GM23338 (cell line): ENCODE measurements around the gene DPH5. TPM values are rescaled to one million over a fixed set of nuclear protein-coding genes. Genes with fewer than 3 reads are reported as not detected.

Experiments used
- ATAC-seq: fragments of 200-7000 bp; cut with Tn5 transposase; 3 replicates; pipeline ENCODE4 v1.9.1; 2020
- DNase-seq: peaks from one replicate; pipeline ENCODE4 v3.0.0-alpha.2; 2015; ENCODE audit warnings: low spot score
- H2AFZ ChIP-seq: fragments of 200-600 bp; sonication (generic); 2 replicates; pipeline ENCODE4 v1.8.0; 2016; ENCODE audit warnings: antibody characterized with exemption, mild to moderate bottlenecking, moderate library complexity
- H3F3A ChIP-seq: fragments of 200-600 bp; sonication (generic); replicated peaks from 2 replicates; pipeline ENCODE4 v1.8.0; 2017; ENCODE audit warnings: antibody characterized with exemption, mixed run types, low read depth
- H3K27ac ChIP-seq: fragments of 200-600 bp; sonication (generic); 2 replicates; pipeline ENCODE4 v1.6.1; 2016; ENCODE audit warnings: low read depth
- H3K27me3 ChIP-seq: fragments of 200-600 bp; sonication (generic); 2 replicates; pipeline ENCODE4 v1.8.0; 2016; ENCODE audit warnings: mild to moderate bottlenecking, mixed run types, moderate library complexity; ENCODE audit not compliant: insufficient read depth
- H3K36me3 ChIP-seq: fragments of 200-600 bp; sonication (generic); 2 replicates; pipeline ENCODE4 v1.8.0; 2016; ENCODE audit warnings: mild to moderate bottlenecking; ENCODE audit not compliant: insufficient read depth
- H3K4me1 ChIP-seq: fragments of 200-600 bp; sonication (generic); 2 replicates; pipeline ENCODE4 v1.8.0; 2016; ENCODE audit warnings: mild to moderate bottlenecking, moderate library complexity; ENCODE audit not compliant: insufficient read depth
- H3K4me2 ChIP-seq: fragments of 200-600 bp; sonication (generic); 2 replicates; pipeline ENCODE4 v1.7.1; 2017; ENCODE audit warnings: mixed run types
- H3K4me3 ChIP-seq: fragments of 200-600 bp; sonication (generic); 2 replicates; pipeline ENCODE4 v1.6.1; 2016; ENCODE audit warnings: mixed run types
- H3K79me2 ChIP-seq: fragments of 200-600 bp; sonication (generic); replicated peaks from 2 replicates; pipeline ENCODE4 v1.8.0; 2017; ENCODE audit warnings: mild to moderate bottlenecking; ENCODE audit not compliant: insufficient read depth
- H3K9me2 ChIP-seq: fragments of 200-600 bp; sonication (generic); 2 replicates; pipeline ENCODE4 v1.8.0; 2017; ENCODE audit not compliant: insufficient read depth
- H4K20me1 ChIP-seq: fragments of 200-600 bp; sonication (generic); replicated peaks from 2 replicates; pipeline ENCODE4 v1.8.0; 2017; ENCODE audit warnings: mild to moderate bottlenecking; ENCODE audit not compliant: insufficient read depth
- H3K27ac Mint-ChIP-seq: 2 replicates; pipeline ENCODE4 v1.8.0; 2020; ENCODE audit warnings: inconsistent platforms, mild to moderate bottlenecking, moderate library complexity, mixed read lengths
- H3K27me3 Mint-ChIP-seq: 3 replicates; pipeline ENCODE4 v1.8.0; 2022; ENCODE audit warnings: low read depth, mild to moderate bottlenecking, moderate library complexity, mixed read lengths, inconsistent platforms; ENCODE audit not compliant: insufficient read depth, poor library complexity
- H3K36me3 Mint-ChIP-seq: 3 replicates; pipeline ENCODE4 v1.8.0; 2021; ENCODE audit warnings: low read depth, mild to moderate bottlenecking, inconsistent platforms, moderate library complexity, mixed read lengths
- H3K4me1 Mint-ChIP-seq: 3 replicates; pipeline ENCODE4 v1.8.0; 2020; ENCODE audit warnings: mild to moderate bottlenecking, inconsistent platforms, mixed read lengths
- H3K4me3 Mint-ChIP-seq: 3 replicates; pipeline ENCODE4 v1.8.0; 2021; ENCODE audit warnings: moderate library complexity, mild to moderate bottlenecking, inconsistent platforms, mixed read lengths
- H3K9me3 Mint-ChIP-seq: 3 replicates; pipeline ENCODE4 v1.8.0; 2020; ENCODE audit warnings: moderate library complexity, mild to moderate bottlenecking, inconsistent platforms, mixed read lengths
- CREB1 ChIP-seq: fragments of 250-450 bp; sonication (Bioruptor Pico); IDR thresholded peaks from 2 replicates; pipeline ENCODE4 v1.5.0; 2020; ENCODE audit warnings: low read depth, mild to moderate bottlenecking, moderate library complexity
- CTCF ChIP-seq, 2 experiments: fragments of 200-600 bp in 1 of 2; sonication (generic) in 1 of 2; conservative IDR thresholded peaks; 2 replicates each; pipeline versions ENCODE4 v1.5.1 to v1.6.1; 2016 to 2017; ENCODE audit warnings: antibody characterized with exemption in 2 of 2, low read depth in 2 of 2, mild to moderate bottlenecking in 2 of 2, moderate library complexity in 1 of 2
- ETS1 ChIP-seq: IDR thresholded peaks from 2 replicates; pipeline ENCODE4 v1.6.1; 2016; ENCODE audit warnings: antibody characterized with exemption
- EZH2 ChIP-seq: fragments of 200-600 bp; sonication (generic); IDR thresholded peaks from one replicate; pipeline ENCODE4 v1.8.0; 2017; ENCODE audit warnings: antibody characterized with exemption, mild to moderate bottlenecking, low read depth; ENCODE audit not compliant: unreplicated experiment
- EZH2phosphoT487 ChIP-seq: fragments of 200-600 bp; sonication (generic); IDR thresholded peaks from one replicate; pipeline ENCODE4 v1.8.1; 2018; ENCODE audit warnings: antibody characterized with exemption; ENCODE audit not compliant: unreplicated experiment
- NANOG ChIP-seq: IDR thresholded peaks from 2 replicates; pipeline ENCODE4 v1.6.1; 2016; ENCODE audit warnings: antibody characterized with exemption, borderline replicate concordance
- POLR2AphosphoS5 ChIP-seq: IDR thresholded peaks from 2 replicates; pipeline ENCODE4 v1.6.1; 2016; ENCODE audit warnings: antibody characterized with exemption, low read depth
- REST ChIP-seq: IDR thresholded peaks from one replicate; pipeline ENCODE4 v1.6.1; 2018; ENCODE audit warnings: antibody characterized with exemption; ENCODE audit not compliant: unreplicated experiment
- STAT1 ChIP-seq: IDR thresholded peaks from one replicate; pipeline ENCODE4 v1.6.1; 2016; ENCODE audit warnings: antibody characterized with exemption; ENCODE audit not compliant: unreplicated experiment
- ZNF114 ChIP-seq: fragments of 250-450 bp; sonication (Bioruptor Pico); IDR thresholded peaks from 2 replicates; pipeline ENCODE4 v1.5.0; 2020; ENCODE audit warnings: mild to moderate bottlenecking, moderate library complexity
- ZNF331 ChIP-seq: fragments of 250-450 bp; sonication (Bioruptor Pico); IDR thresholded peaks from 2 replicates; pipeline ENCODE4 v1.5.0; 2020; ENCODE audit warnings: low read depth, mild to moderate bottlenecking, moderate library complexity
- ZNF462 ChIP-seq: fragments of 250-450 bp; sonication (Bioruptor Pico); IDR thresholded peaks from 2 replicates; pipeline ENCODE4 v1.5.0; 2020; ENCODE audit warnings: mild to moderate bottlenecking, moderate library complexity
- polyA plus RNA-seq: library from polyadenylated mRNA; unstranded; fragments of >200 nt; fragmentation: Nextera tagmentation; extraction: Ambion mirVana; gene quantifications from 2 replicates; pipeline ENCODE4 v1.2.1, GENCODE V29; 2016
- total RNA-seq: library from RNA; depleted of rRNA; stranded (reverse); fragments of >200 nt; shearing (Covaris generic); gene quantifications from 2 replicates; pipeline ENCODE4 v1.2.3, GENCODE V29; 2014

The DPH5 gene
- total and polyA plus RNA-seq, 2 experiments from 2014 or later, result 50.6 to 53.5 TPM

GRCh38 chr1:101013776-101014175, 11.8 kb downstream of the DPH5 start:
- no peak for DNase-seq
- peaks cover 49% of the 10 kb centered on the region for H3K36me3 Mint-ChIP-seq
- ATAC-seq, result no peak
- Histone ChIP-seq H3K79me2 (no peaks in the 10 kb centered on the region), H2AFZ (no peak overlapping the region), H3F3A (no peaks in the 10 kb centered on the region), H3K27me3 (no peaks in the 10 kb centered on the region), H3K36me3 (peaks cover 16% of the 10 kb centered on the region), H3K4me3 (no peak overlapping the region), H3K9me2 (no peaks in the 10 kb centered on the region), H3K4me1 (peaks cover 2% of the 10 kb centered on the region; the same call in 1 of the 2 replicates), H4K20me1 (no peaks in the 10 kb centered on the region), H3K4me2 (no peak overlapping the region), H3K27ac (no peak overlapping the region)
- no peak overlapping the region for H3K4me3 Mint-ChIP-seq
- peaks cover 3% of the 10 kb centered on the region for H3K27me3 Mint-ChIP-seq
- H3K4me1 Mint-ChIP-seq, result peaks cover 11% of the 10 kb centered on the region
- TF ChIP-seq ETS1 (no peak), NANOG (no peak), ZNF114 (CRISPR knock-in tag) (no peak), CTCF (conservative IDR thresholded peaks at IDR 0.05; ENCODE audit: low read depth in 2 of 2) (no peak), CREB1 (no peak), EZH2 (no peak), POLR2AphosphoS5 (no peak), REST (no peak), STAT1 (no peak), ZNF462 (CRISPR knock-in tag) (no peak), EZH2phosphoT487 (no peak), ZNF331 (no peak)
- H3K9me3 Mint-ChIP-seq, result no peaks in the 10 kb centered on the region
- no peak overlapping the region for H3K27ac Mint-ChIP-seq
